ENCODE data around the gene TSHZ3.

DNA sequence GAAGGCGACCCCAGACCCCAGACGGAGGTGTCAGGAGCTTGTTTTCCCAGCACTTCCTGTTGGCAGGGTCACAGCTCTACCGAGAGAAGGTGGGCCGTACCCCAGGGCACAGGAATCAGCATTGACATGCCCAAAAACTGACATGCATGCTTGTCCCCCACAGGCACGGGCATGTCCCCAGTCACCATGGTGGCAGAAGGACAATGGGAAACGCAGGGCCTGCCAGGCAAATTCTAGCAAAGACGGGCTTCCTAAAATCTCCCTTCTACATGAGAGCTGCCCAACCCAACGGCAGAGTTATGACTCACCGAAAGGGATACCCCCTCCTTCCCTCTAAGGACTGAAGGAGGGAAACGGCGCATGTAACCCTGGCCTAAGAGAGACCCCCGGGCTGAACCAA, 18.5 kb downstream of the TSHZ3 start:
- TF ChIP-seq, protein P1, sequence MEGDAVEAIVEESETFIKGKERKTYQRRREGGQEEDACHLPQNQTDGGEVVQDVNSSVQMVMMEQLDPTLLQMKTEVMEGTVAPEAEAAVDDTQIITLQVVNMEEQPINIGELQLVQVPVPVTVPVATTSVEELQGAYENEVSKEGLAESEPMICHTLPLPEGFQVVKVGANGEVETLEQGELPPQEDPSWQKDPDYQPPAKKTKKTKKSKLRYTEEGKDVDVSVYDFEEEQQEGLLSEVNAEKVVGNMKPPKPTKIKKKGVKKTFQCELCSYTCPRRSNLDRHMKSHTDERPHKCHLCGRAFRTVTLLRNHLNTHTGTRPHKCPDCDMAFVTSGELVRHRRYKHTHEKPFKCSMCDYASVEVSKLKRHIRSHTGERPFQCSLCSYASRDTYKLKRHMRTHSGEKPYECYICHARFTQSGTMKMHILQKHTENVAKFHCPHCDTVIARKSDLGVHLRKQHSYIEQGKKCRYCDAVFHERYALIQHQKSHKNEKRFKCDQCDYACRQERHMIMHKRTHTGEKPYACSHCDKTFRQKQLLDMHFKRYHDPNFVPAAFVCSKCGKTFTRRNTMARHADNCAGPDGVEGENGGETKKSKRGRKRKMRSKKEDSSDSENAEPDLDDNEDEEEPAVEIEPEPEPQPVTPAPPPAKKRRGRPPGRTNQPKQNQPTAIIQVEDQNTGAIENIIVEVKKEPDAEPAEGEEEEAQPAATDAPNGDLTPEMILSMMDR (IDR thresholded peaks at IDR 0.05) = no peak
- TF ChIP-seq EP300 (IDR thresholded peaks at IDR 0.05) = no peak
- no peak for TF ChIP-seq POLR2A (IDR thresholded peaks at IDR 0.05)

Data from stomach (tissue), 4 donors.